ENCODE results near the gene FNBP1.

- TF ChIP-seq CTCF (IDR thresholded peaks at IDR 0.05) (no peak), POLR2A (IDR thresholded peaks at IDR 0.05) (no peak)
These were observed 164.7 kb downstream of the FNBP1 start for GRCh38 chr9:129878291-129878690.
